ENCODE data around the gene MFSD6.
A peak's percentile ranks its signal among the peaks of the same experiment; 100 is the strongest.
"Not testable (repeated sequence)": the region's sequence is repeated elsewhere in the genome, so short reads cannot be mapped to it uniquely, and the experiment has no call there.

The MFSD6 gene

DNA sequence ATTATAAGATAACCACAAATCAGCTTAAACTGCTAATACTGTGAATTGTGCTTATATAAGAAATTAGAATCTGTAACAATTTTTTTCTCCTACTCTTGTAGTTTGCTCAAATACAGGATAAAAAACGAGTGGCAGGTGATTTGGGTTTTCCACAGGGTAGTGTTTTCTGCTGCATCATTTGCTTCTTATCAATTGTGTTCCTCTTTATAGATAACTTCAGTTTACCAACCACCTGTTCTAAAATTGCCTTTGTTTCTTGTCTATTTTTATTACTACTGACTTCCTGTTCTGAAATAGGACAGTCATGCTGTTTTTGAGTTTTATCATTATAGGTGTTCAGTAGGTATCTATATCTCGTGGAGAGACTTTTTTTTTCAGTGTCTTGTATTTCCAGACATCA, 56.9 kb downstream of the MFSD6 start:
- no peak for DNase-seq (ENCODE audit: low read depth, low spot score)

DNA sequence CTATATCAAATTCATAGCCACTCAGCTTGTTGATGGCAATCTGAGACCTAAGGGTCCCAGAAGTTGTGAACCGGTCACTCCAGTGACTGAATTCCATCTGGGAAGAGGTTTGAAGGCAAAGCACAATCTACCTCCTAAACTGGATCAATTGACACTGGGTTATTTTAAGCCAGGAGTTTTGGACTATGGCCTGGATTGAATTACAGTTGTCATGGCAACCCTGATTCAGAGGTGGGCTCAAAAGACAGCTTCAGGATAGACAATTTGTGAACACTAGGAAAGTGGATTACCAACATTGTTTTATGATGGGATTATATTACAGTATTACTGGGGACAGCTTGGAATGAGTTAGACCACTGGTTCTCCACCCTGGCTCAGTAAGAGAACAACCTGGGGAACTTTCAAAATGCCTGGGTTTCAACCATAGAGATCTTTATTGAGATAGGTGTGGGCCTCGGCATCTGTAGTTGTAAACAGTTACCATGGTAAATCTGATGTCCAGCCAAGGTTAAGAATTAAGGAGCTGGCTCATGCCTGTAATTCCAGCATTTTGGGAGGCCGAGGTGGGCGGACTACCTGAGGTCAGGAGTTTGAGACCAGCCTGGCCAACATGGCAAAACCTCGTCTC, 58.8 kb downstream of the MFSD6 start:
- no peak for DNase-seq (ENCODE audit: low read depth, low spot score)

DNA sequence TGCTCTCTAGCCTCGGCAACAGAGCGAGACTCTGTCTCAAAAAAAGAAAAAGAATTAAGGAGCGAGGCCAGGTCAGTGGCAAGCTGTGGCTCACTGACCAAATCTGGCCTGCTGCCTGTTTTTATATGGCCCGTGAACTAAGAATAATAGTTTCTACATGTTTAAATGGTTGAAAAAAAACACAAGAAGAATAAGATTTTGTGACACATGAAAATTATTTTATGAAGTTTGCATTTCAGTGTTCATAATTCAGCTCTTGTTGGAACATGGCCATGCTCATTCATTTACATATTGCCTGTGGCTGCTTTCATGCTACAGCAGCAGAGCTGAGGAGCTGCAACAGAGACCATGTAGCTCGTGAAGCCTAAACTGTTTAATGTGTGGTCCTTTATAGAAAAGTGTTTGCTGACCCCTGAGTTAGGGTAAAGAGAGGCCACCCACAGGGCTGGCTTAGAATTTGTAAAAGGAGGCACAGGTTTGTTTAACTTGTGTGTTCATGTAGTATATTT, 59.5 kb downstream of the MFSD6 start:
- DNase-seq (ENCODE audit: low read depth, low spot score), result no peak

DNA sequence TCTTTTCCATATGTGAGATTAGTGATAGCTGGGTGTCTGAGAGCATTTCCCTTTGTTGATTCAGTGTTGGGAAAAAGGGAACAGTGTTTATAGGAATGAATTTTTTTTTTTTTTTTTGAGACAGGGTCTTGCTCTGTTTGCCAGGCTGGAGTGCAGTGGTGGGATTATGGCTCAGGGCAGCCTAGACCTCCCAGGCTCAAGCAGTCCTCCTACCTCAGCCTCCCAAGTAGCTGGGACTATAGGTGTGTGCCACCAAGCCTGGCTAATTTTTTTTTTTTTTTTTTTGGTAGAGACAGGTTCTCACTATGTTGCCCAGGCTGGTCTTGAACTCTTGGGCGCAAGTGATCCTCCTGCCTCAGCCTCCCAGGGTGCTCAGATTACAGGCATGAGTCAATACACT, 60.2 kb downstream of the MFSD6 start:
- DNase-seq (ENCODE audit: low read depth, low spot score), result not testable (repeated sequence)

DNA sequence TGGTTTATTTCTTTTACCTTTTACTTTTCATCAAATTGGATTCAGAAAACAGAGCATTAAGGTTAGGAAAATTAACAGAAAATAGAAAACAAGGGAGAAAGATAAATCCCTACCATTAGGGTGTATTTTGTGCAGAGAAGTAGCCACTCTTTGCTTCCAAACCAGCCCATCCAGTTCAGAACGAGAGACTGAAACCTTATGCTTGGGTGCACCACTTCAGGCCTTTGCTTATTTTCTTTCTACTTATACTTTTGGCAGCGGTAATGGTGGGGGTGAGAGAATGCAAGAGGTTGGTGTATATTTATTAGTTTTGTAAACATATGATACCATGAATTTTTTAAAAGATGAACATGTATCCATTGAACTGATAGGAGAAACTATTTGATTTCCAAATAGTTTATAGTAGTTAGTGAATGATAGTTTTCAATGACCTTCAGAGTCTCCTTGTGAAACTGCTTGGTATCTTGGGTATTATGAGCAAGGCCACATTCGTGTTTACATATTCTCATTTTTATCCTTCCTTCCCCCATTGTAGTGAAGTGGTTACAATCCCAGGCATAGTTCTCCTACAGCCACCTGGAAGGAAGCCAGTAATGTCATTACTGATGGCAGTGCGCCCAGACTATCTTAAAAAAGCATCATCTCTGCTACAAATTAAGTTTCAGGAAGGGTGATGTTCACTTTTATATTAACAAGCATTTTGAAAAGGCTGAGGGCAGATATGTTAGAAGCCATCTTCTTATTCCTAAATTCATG, 60.8 kb downstream of the MFSD6 start:
- DNase-seq (ENCODE audit: low read depth, low spot score), result peak; percentile 94

GRCh38 chr2:190469771-190470170, 61.6 kb downstream of the MFSD6 start:
- DNase-seq (ENCODE audit: low read depth, low spot score), result no peak

GRCh38 chr2:190470256-190470826, 62.2 kb downstream of the MFSD6 start:
- no peak for DNase-seq (ENCODE audit: low read depth, low spot score)

DNA sequence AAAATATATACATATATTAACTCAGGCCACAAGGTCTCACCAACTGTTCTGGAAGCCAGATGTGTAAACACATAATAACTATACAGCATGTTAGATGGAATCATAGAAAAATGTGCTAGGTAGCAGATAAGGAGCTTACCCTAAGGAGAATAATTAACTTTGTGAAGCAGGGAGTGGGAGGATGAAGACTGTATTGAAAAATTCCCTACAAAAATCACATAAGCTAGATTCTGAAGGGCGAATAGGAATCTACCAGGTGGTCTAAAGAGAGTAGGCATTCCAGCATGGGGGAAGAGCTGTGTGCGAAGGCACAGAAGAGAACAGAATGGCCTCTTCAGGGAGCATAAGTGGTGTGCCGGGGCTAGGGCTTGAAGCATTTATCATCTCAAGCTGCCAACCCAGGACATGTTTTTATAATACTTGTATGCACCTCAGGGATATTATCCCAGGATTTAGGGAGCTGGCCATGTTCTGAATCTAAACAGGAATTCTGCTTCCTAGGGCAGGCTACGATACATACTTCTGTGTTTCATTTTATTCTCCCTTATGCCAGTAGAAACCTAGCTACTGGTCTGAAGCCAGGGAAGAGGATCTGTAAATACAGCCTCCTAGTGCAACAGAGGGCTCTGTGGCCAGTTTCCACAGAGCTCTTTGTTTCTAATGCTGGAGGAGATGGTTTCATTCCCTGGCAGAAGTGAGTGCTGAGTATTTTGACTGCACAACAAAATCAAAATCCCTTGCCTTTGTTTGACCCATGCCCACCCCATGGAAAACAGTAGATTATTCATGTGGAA, 69.7 kb downstream of the MFSD6 start:
- DNase-seq (ENCODE audit: low read depth, low spot score), result no peak

DNA sequence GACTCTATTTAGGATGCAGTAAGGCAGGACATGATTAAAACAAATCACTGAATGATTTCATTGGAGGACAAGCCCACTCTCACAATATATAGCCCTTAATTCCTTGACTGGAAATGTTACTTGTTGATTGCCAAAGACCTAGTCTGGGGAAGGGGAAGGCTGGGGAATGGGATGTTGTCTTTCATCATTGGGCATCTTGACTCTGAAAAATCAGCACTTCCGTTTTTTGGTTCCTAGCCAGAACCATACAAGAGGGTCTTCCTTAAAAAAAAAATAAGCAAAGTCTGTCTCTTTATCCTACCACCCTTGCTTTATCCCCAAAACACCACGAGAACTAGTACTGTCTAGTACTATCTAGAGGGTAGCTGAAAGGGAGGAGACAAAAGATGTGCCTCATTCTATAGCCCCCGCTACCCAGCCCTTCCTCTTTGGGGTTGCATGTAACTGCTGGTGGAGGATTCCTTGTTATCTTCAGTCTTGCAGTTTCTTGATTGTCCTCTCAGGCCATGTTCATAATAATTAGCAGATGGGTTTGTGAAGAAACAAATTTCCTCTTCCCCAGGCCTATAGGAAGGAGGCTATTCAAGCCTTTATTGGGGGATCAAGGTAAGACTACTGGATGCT, 70.5 kb downstream of the MFSD6 start:
- no peak for DNase-seq (ENCODE audit: low read depth, low spot score)

GRCh38 chr2:190481339-190481738, 73.2 kb downstream of the MFSD6 start:
- no peak for DNase-seq (ENCODE audit: low read depth, low spot score)

- no peak for DNase-seq (ENCODE audit: low read depth, low spot score)
Measured at GRCh38 chr2:190482451-190482850, 74.3 kb downstream of the MFSD6 start.

DNA sequence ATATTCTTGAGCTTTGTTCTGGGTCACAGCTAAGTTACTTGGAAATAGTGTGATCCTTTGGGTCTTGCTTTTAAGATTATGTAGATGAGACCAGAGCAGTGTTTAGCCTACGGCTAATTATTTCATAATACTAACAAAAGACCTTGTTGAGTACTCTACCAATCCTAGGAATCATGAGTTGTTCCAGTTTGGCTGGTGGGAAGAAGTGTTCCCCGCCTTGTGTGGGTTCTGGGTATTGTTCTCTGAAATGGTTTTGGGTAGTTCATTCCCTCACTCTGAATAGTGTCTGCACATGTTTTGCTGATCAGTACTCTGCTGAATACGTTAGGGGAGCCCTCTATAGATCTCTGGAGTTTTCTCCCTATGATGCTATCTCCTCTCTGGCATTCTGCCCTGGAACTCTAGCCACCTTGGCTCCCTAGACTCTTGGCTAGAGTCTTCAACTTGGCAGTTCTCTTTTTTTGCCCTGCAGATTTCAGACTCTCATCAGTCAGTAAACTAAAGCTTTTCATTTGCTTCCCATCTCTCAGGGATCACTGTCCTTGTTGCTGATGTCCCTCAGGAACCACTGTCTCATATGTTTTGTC, 78.0 kb downstream of the MFSD6 start:
- no peak for DNase-seq (ENCODE audit: low read depth, low spot score)

DNA sequence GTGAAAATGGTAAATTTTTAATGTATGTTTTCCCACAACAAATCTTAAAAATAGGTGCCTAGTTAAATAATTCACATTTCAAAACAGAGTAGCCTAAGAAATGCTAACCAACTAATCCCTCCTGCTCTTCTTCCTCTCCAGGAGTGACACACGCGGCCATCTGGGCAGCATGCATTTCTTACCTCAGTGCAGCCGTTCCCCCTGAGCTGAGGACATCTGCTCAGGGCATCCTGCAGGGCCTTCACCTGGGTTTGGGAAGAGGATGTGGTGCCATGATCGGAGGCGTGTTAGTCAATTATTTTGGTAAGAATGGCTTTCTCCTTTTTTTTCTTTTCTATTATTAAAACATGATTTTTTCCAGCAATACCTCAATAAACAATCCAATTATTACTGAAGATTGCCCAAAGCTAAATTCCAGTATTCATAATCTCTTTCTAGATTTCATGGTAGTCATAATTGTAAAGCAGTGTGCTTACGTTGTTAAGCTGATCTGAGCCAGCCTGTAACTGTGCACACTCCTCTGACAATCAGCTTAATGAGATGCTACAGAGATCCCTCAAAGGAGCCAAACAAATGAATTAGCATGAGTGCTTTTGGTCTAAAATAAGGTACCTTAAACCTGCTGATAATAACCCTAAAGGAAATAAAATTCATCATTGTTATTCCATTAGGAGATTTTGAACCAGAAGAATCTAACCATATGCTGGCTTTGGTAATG, 80.5 kb downstream of the MFSD6 start:
- DNase-seq (ENCODE audit: low read depth, low spot score), result no peak

DNA sequence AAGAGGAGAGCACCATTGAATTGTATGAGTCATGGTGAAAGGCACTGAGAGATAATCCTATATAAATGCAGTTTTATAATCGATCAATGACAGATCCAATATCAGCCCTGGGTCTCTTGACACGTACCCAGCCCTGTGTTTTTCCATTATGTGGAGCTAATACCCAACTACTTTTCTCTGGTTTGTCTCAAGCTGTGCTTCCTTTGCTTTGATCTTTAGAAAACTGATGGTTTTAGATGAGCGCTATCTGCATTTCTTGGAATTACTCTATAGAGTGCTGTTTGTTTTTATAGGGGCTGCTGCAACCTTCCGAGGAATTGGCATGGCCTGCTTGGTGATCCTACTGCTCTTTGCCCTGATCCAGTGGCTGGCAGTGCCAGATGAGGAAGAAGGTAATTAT, 81.3 kb downstream of the MFSD6 start:
- DNase-seq (ENCODE audit: low read depth, low spot score), result no peak

GRCh38 chr2:190490502-190490901, 82.3 kb downstream of the MFSD6 start:
- no peak for DNase-seq (ENCODE audit: low read depth, low spot score)

GRCh38 chr2:190493095-190493494, 84.9 kb downstream of the MFSD6 start:
- DNase-seq (ENCODE audit: low read depth, low spot score), result no peak

- not testable (repeated sequence) for DNase-seq (ENCODE audit: low read depth, low spot score)
Measured at GRCh38 chr2:190494600-190495227, 86.6 kb downstream of the MFSD6 start.

DNA sequence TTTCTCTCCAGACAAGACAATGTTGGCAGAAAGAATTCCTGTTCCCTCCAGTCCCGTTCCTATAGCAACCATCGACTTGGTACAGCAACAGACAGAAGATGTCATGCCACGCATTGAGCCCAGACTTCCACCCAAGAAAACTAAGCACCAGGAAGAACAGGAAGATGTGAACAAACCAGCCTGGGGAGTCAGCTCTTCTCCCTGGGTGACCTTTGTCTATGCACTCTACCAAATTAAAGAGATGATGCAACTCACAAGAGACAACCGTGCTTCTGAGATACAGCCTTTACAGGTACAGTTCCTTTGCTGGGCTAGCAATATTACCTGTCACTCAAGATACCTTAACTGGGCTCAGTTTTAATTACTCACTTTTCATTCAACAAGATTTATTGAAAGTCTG, 89.3 kb downstream of the MFSD6 start:
- DNase-seq (ENCODE audit: low read depth, low spot score), result no peak

GRCh38 chr2:190499273-190499672, 91.1 kb downstream of the MFSD6 start:
- DNase-seq (ENCODE audit: low read depth, low spot score), result no peak

GRCh38 chr2:190500054-190500502, 91.9 kb downstream of the MFSD6 start:
- no peak for DNase-seq (ENCODE audit: low read depth, low spot score)
